H9 (cell line): ENCODE data around the gene GPR137B. TPM values are rescaled to one million over a fixed set of nuclear protein-coding genes. Genes with fewer than 3 reads are reported as not detected.

Experiments used
- DNase-seq: peaks from one replicate; pipeline ENCODE4 v3.0.0-alpha.2; 2017
- H2AFZ ChIP-seq: one replicate; pipeline ENCODE4 v1.6.1; 2013; ENCODE audit warnings: mild to moderate bottlenecking, low read length, control low read depth, moderate library complexity
- H2AK5ac ChIP-seq: 2 replicates; pipeline ENCODE4 v1.6.1; 2013; ENCODE audit warnings: low read length, control low read depth, mixed read lengths; ENCODE audit not compliant: insufficient read length
- H2BK120ac ChIP-seq: one replicate; pipeline ENCODE4 v1.6.1; 2013; ENCODE audit warnings: low read depth, mild to moderate bottlenecking, low read length, control low read depth, inconsistent platforms; ENCODE audit not compliant: poor library complexity, severe bottlenecking
- H2BK12ac ChIP-seq: 2 replicates; pipeline ENCODE4 v1.6.1; 2013; ENCODE audit warnings: low read length, control low read depth, mixed read lengths, low read depth; ENCODE audit not compliant: insufficient read length
- H2BK15ac ChIP-seq: 2 replicates; pipeline ENCODE4 v1.6.1; 2013; ENCODE audit warnings: low read depth, low read length, control low read depth
- H2BK20ac ChIP-seq: one replicate; pipeline ENCODE4 v1.6.1; 2013; ENCODE audit warnings: low read depth, mild to moderate bottlenecking, low read length, control low read depth, inconsistent platforms; ENCODE audit not compliant: poor library complexity, severe bottlenecking
- H2BK5ac ChIP-seq: 2 replicates; pipeline ENCODE4 v1.6.1; 2013; ENCODE audit warnings: low read length, control low read depth, mixed read lengths; ENCODE audit not compliant: insufficient read length
- H3K14ac ChIP-seq: 2 replicates; pipeline ENCODE4 v1.6.1; 2013; ENCODE audit warnings: low read length, control low read depth; ENCODE audit not compliant: insufficient read depth
- H3K18ac ChIP-seq: 2 replicates; pipeline ENCODE4 v1.6.1; 2013; ENCODE audit warnings: low read depth, mild to moderate bottlenecking, mixed read lengths, low read length, control low read depth; ENCODE audit not compliant: insufficient read length
- H3K23ac ChIP-seq: 2 replicates; pipeline ENCODE4 v1.6.1; 2013; ENCODE audit warnings: low read length, control low read depth, mixed read lengths, low read depth; ENCODE audit not compliant: insufficient read length
- H3K23me2 ChIP-seq: 2 replicates; pipeline ENCODE4 v1.6.1; 2013; ENCODE audit warnings: low read depth, mild to moderate bottlenecking, mixed read lengths, low read length, control low read depth; ENCODE audit not compliant: insufficient read length, poor library complexity, severe bottlenecking
- H3K27ac ChIP-seq: 2 replicates; pipeline ENCODE4 v1.5.1; 2013; ENCODE audit warnings: low read length, control low read depth, mixed read lengths, low read depth; ENCODE audit not compliant: insufficient read length
- H3K27me3 ChIP-seq: 2 replicates; pipeline ENCODE4 v1.6.1; 2013; ENCODE audit warnings: low read length, control low read depth, inconsistent platforms; ENCODE audit not compliant: insufficient read depth
- H3K4ac ChIP-seq: 2 replicates; pipeline ENCODE4 v1.6.1; 2013; ENCODE audit warnings: low read depth, mild to moderate bottlenecking, control low read depth, inconsistent platforms, low read length, moderate library complexity
- H3K4me1 ChIP-seq: 2 replicates; pipeline ENCODE4 v1.6.1; 2013; ENCODE audit warnings: low read length, control low read depth, inconsistent platforms; ENCODE audit not compliant: insufficient read depth
- H3K4me2 ChIP-seq: 2 replicates; pipeline ENCODE4 v1.6.1; 2013; ENCODE audit warnings: low read length, control low read depth, mixed read lengths; ENCODE audit not compliant: insufficient read length, insufficient read depth
- H3K56ac ChIP-seq: 2 replicates; pipeline ENCODE4 v1.6.1; 2013; ENCODE audit warnings: low read depth, mild to moderate bottlenecking, mixed read lengths, low read length, control low read depth; ENCODE audit not compliant: insufficient read length
- H3K79me1 ChIP-seq: 2 replicates; pipeline ENCODE4 v1.6.1; 2013; ENCODE audit warnings: low read depth, mild to moderate bottlenecking, moderate library complexity, low read length, control low read depth, inconsistent platforms; ENCODE audit not compliant: insufficient read depth, poor library complexity, severe bottlenecking
- H3K79me2 ChIP-seq: 2 replicates; pipeline ENCODE4 v1.6.1; 2013; ENCODE audit warnings: low read length, control low read depth, inconsistent platforms; ENCODE audit not compliant: insufficient read depth
- H3K9ac ChIP-seq: 2 replicates; pipeline ENCODE4 v1.6.1; 2013; ENCODE audit warnings: low read length, control low read depth, mixed read lengths; ENCODE audit not compliant: insufficient read length; ENCODE audit errors: extremely low read depth
- H3K9me3 ChIP-seq: one replicate; pipeline ENCODE4 v1.6.1; 2013; ENCODE audit warnings: low read depth, low read length, inconsistent platforms; ENCODE audit not compliant: control insufficient read depth
- H3T11ph ChIP-seq: one replicate; pipeline ENCODE4 v1.6.1; 2013; ENCODE audit warnings: mild to moderate bottlenecking, low read length, control low read depth, inconsistent platforms
- H4K20me1 ChIP-seq: one replicate; pipeline ENCODE4 v1.6.1; 2013; ENCODE audit not compliant: control insufficient read depth, insufficient read length, insufficient read depth
- H4K5ac ChIP-seq: 2 replicates; pipeline ENCODE4 v1.6.1; 2013; ENCODE audit warnings: low read depth, mild to moderate bottlenecking, mixed read lengths, low read length, control low read depth; ENCODE audit not compliant: insufficient read length
- H4K8ac ChIP-seq: replicated peaks from 2 replicates; pipeline ENCODE4 v1.6.1; 2013; ENCODE audit warnings: low read length, control low read depth, mixed read lengths, low read depth; ENCODE audit not compliant: insufficient read length
- H4K91ac ChIP-seq: 2 replicates; pipeline ENCODE4 v1.6.1; 2013; ENCODE audit warnings: low read depth, mild to moderate bottlenecking, moderate library complexity, mixed read lengths, low read length, control low read depth; ENCODE audit not compliant: insufficient read length
- H3K27ac Mint-ChIP-seq, 3 experiments: 2 replicates in 2 of 3; 3 replicates in 1 of 3; pipeline ENCODE4 v1.8.0; 2020 to 2021; ENCODE audit warnings: mixed read lengths in 3 of 3, mild to moderate bottlenecking in 1 of 3, moderate library complexity in 1 of 3
- H3K27me3 Mint-ChIP-seq: 2 replicates; pipeline ENCODE4 v1.8.0; 2021; ENCODE audit warnings: low read depth, mild to moderate bottlenecking, moderate library complexity, mixed read lengths
- H3K36me3 Mint-ChIP-seq, 3 experiments: 2 replicates in 2 of 3; 3 replicates in 1 of 3; pipeline ENCODE4 v1.8.0; 2020 to 2021; ENCODE audit warnings: low read depth in 3 of 3, mixed read lengths in 3 of 3; ENCODE audit not compliant: insufficient read depth in 1 of 3
- H3K4me1 Mint-ChIP-seq, 2 experiments: 2 replicates each; pipeline ENCODE4 v1.8.0; 2020; ENCODE audit warnings: mixed read lengths in 2 of 2
- H3K4me3 Mint-ChIP-seq, 2 experiments: 2 replicates in 1 of 2; 3 replicates in 1 of 2; pipeline ENCODE4 v1.8.0; 2020 to 2021; ENCODE audit warnings: mild to moderate bottlenecking in 2 of 2, mixed read lengths in 2 of 2, moderate library complexity in 1 of 2
- H3K9me3 Mint-ChIP-seq, 2 experiments: 2 replicates in 1 of 2; 3 replicates in 1 of 2; pipeline ENCODE4 v1.8.0; 2020; ENCODE audit warnings: mild to moderate bottlenecking in 2 of 2, mixed read lengths in 2 of 2, moderate library complexity in 1 of 2
- CTCF ChIP-seq: fragments of 200-600 bp; sonication (generic); conservative IDR thresholded peaks from 3 replicates; pipeline ENCODE4 v1.8.0; 2021; ENCODE audit warnings: antibody characterized with exemption, mild to moderate bottlenecking
- WGBS: extraction: QIAGEN DNeasy Blood & Tissue Kit; methylation state at CpG from one replicate; pipeline ENCODE4 v1.1.7; 2013; ENCODE audit warnings: missing lambda C conversion rate, low lambda C conversion rate, mixed read lengths; ENCODE audit not compliant: insufficient read length; ENCODE audit errors: extremely low coverage; 5-methylcytosine and 5-hydroxymethylcytosine counted together
- total RNA-seq: library from RNA; stranded (reverse); gene quantifications from 2 replicates; pipeline ENCODE4 v1.2.1, GENCODE V29; 2021

GPR137B gene
- total RNA-seq, 1 experiment from 2014 or later = 5.9 TPM

GRCh38 chr1:236213534-236213933 lies 71.2 kb downstream of the GPR137B start:
- Mint-ChIP-seq H3K9me3 (no peaks in the 10 kb centered on the region), H3K4me1 (0 out of 4 replicates have a peak, but pooled peaks cover 0 to 3% of the 10 kb centered on the region in 2 experiments), H3K4me3 (no peak overlapping the region), H3K27me3 (no peaks in the 10 kb centered on the region), H3K36me3 (no peaks in the 10 kb centered on the region), H3K27ac (no peak overlapping the region)
- DNase-seq = no peak
- WGBS = no CpG with 5 or more reads among the region's 3 CpGs
- no peak overlapping the region for H2BK20ac ChIP-seq
- H3K23ac ChIP-seq = no peak overlapping the region
- H3K4me1 ChIP-seq = no peaks in the 10 kb centered on the region
- H2BK15ac ChIP-seq = no peak overlapping the region
- no peaks in the 10 kb centered on the region for H4K20me1 ChIP-seq
- H4K5ac ChIP-seq = no peak overlapping the region
- no peak overlapping the region for H3K14ac ChIP-seq
- no peak overlapping the region for H3K4ac ChIP-seq
- no peaks in the 10 kb centered on the region for H3K79me2 ChIP-seq
- no peak overlapping the region for H4K8ac ChIP-seq
- no peak overlapping the region for H2BK120ac ChIP-seq
- no peak for TF ChIP-seq CTCF
- no peak overlapping the region for H2AFZ ChIP-seq
- no peaks in the 10 kb centered on the region for H3K79me1 ChIP-seq
- H3K4me2 ChIP-seq = no peak overlapping the region
- no peak overlapping the region for H4K91ac ChIP-seq
- no peak overlapping the region for H2AK5ac ChIP-seq
- H3K56ac ChIP-seq = no peak overlapping the region
- no peak overlapping the region for H3T11ph ChIP-seq
- no peak overlapping the region for H3K27ac ChIP-seq
- no peaks in the 10 kb centered on the region for H3K27me3 ChIP-seq
- no peak overlapping the region for H3K18ac ChIP-seq
- no peak overlapping the region for H2BK5ac ChIP-seq
- H3K23me2 ChIP-seq = no peaks in the 10 kb centered on the region
- no peaks in the 10 kb centered on the region for H3K9me3 ChIP-seq
- no peak overlapping the region for H2BK12ac ChIP-seq
- no peak overlapping the region for H3K9ac ChIP-seq
